Esophagus muscularis mucosa (tissue), 4 donors: ENCODE results near the gene CYB561. TPM values are rescaled to one million over a fixed set of nuclear protein-coding genes. Genes with fewer than 3 reads are reported as not detected.

Source experiments
- DNase-seq: peaks from one replicate; pipeline ENCODE4 v3.0.0-alpha.2; 2017; ENCODE audit errors: extremely low spot score
- H3K27ac ChIP-seq, 4 donors: fragments of 200-600 bp; sonication (generic); replicated peaks in 1 of 4; 1 replicate in 3 of 4; 2 replicates in 1 of 4; pipeline ENCODE4 v1.5.1; 2016 to 2019; ENCODE audit warnings: mild to moderate bottlenecking in 1 of 4
- H3K27me3 ChIP-seq, 4 donors: fragments of 200-600 bp; sonication (generic); one replicate each; pipeline versions ENCODE4 v1.5.1 to v1.6.0; 2016 to 2019
- H3K36me3 ChIP-seq, 4 donors: fragments of 200-600 bp; sonication (generic); one replicate each; pipeline ENCODE4 v1.5.1; 2016 to 2019
- H3K4me1 ChIP-seq, 4 donors: fragments of 200-600 bp; sonication (generic); one replicate each; pipeline ENCODE4 v1.5.1; 2016 to 2019
- H3K4me3 ChIP-seq, 4 donors: fragments of 200-600 bp; sonication (generic); 1 replicate in 2 of 4; 2 replicates in 2 of 4; pipeline ENCODE4 v1.5.1; 2016 to 2019; ENCODE audit warnings: mild to moderate bottlenecking in 4 of 4, moderate library complexity in 1 of 4
- H3K9me3 ChIP-seq, 4 donors: fragments of 200-600 bp; sonication (generic); 1 replicate in 3 of 4; 2 replicates in 1 of 4; pipeline ENCODE4 v1.5.1; 2016 to 2019
- EP300 ChIP-seq: sonication (generic); formaldehyde crosslinking; IDR thresholded peaks from one replicate; pipeline ENCODE4 v1.6.1; 2017; ENCODE audit warnings: antibody characterized with exemption
- POLR2A ChIP-seq: fragments of 450-650 bp; IDR thresholded peaks from one replicate; pipeline ENCODE4 v1.6.1; 2017; ENCODE audit warnings: antibody characterized with exemption, moderate library complexity, mild to moderate bottlenecking, low read depth
- POLR2AphosphoS5 ChIP-seq, 2 donors: sonication (generic); formaldehyde crosslinking; IDR thresholded peaks; one replicate each; pipeline ENCODE4 v1.6.1; 2017; ENCODE audit warnings: antibody characterized with exemption in 2 of 2
- WGBS: methylation state at CpG from one replicate; pipeline ENCODE4 v1.1.5; 2018; 5-methylcytosine and 5-hydroxymethylcytosine counted together
- intact Hi-C: fragments of 100-400 bp; cut with DNase I; formaldehyde crosslinking; loops from one replicate; pipeline ENCODE4 v1.15.1; 2023
- total RNA-seq, 4 donors: library from RNA; depleted of rRNA; stranded (reverse); fragments of >200 nt; gene quantifications; one replicate each; pipeline versions ENCODE4 v1.1.0 to v1.2.1, GENCODE V29; 2016
- TF ChIP-seq, protein P1 (sequence below), 3 experiments: fragments of 200-600 bp in 2 of 3; fragments of 450-650 bp in 1 of 3; sonication (generic) in 2 of 3; IDR thresholded peaks; one replicate each; pipeline ENCODE4 v1.5.1; 2017 to 2019; ENCODE audit warnings: antibody characterized with exemption in 3 of 3, mild to moderate bottlenecking in 2 of 3, moderate library complexity in 1 of 3

The CYB561 gene
- total RNA-seq, 4 donors from 2014 or later: 8.8 to 17.0 (median 13.2) TPM

DNA sequence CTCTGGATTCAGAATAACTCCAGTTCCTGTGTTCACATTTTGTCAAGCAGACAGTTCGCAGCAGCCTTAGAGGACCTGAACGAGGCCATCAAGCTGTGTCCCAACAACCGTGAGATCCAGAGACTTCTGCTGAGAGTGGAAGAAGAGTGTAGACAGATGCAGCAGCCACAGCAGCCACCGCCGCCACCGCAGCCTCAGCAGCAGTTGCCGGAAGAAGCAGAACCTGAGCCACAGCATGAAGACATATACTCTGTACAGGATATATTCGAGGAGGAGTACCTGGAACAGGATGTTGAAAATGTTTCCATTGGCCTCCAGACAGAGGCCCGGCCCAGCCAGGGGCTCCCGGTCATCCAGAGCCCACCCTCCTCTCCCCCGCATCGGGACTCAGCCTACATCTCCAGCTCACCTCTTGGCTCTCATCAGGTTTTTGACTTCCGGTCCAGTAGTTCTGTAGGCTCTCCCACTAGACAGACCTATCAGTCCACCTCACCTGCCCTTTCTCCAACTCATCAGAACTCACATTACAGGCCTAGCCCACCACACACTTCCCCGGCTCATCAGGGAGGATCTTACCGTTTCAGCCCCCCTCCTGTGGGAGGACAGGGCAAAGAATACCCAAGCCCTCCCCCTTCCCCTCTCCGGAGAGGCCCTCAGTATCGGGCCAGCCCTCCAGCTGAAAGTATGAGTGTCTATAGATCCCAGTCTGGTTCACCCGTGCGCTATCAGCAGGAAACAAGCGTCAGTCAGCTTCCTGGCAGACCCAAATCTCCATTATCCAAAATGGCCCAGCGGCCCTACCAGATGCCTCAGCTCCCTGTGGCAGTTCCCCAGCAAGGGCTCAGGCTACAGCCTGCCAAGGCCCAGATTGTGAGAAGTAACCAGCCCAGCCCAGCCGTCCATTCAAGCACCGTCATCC, 25.9 kb downstream of the CYB561 start:
- Histone ChIP-seq H3K9me3 (no peaks in the 10 kb centered on the region), H3K27ac (no peak overlapping the region), H3K4me1 (peaks cover 0 to 5% (median 3%) of the 10 kb centered on the region in 4 donors), H3K36me3 (peaks cover 0 to 62% (median 35%) of the 10 kb centered on the region in 4 donors), H3K27me3 (no peaks in the 10 kb centered on the region), H3K4me3 (no peak overlapping the region)
- 71% methylated on average over 16 of the region's 23 CpGs for WGBS
- TF ChIP-seq, protein P1, sequence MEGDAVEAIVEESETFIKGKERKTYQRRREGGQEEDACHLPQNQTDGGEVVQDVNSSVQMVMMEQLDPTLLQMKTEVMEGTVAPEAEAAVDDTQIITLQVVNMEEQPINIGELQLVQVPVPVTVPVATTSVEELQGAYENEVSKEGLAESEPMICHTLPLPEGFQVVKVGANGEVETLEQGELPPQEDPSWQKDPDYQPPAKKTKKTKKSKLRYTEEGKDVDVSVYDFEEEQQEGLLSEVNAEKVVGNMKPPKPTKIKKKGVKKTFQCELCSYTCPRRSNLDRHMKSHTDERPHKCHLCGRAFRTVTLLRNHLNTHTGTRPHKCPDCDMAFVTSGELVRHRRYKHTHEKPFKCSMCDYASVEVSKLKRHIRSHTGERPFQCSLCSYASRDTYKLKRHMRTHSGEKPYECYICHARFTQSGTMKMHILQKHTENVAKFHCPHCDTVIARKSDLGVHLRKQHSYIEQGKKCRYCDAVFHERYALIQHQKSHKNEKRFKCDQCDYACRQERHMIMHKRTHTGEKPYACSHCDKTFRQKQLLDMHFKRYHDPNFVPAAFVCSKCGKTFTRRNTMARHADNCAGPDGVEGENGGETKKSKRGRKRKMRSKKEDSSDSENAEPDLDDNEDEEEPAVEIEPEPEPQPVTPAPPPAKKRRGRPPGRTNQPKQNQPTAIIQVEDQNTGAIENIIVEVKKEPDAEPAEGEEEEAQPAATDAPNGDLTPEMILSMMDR (IDR thresholded peaks at IDR 0.05): no peak
- TF ChIP-seq POLR2A: no peak
- TF ChIP-seq POLR2AphosphoS5 (IDR thresholded peaks at IDR 0.05): no peak
- no peak for TF ChIP-seq EP300
- intact Hi-C loops: no loop called here
- no peak for DNase-seq

DNA sequence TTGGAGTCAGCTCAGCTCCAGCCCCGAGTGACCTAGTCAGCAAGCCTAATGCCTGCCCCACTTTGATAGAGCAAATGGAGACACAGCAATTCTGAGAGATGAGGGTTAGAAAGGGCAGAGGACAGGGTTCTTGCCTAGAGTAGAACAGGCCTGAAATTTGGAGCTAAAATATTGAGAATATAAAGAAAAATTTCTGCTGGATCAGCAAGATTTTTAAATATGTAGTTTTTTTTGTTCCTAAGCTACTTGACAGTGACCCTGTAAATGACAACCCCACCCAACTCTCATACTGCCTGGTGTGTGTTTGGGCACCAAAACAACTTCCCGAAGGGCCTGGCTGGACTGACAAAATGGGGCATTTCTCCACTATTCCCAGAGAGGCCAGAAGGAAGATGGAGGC, 26.7 kb downstream of the CYB561 start:
- TF ChIP-seq, protein P1 (IDR thresholded peaks at IDR 0.05): no peak
- no peak for TF ChIP-seq EP300
- no peak for TF ChIP-seq POLR2A
- no peak for TF ChIP-seq POLR2AphosphoS5 (IDR thresholded peaks at IDR 0.05)
- H3K4me3 ChIP-seq: no peak overlapping the region
- no peak overlapping the region for H3K27ac ChIP-seq
- H3K4me1 ChIP-seq: peaks cover 0 to 5% (median 3%) of the 10 kb centered on the region in 4 donors
- no peaks in the 10 kb centered on the region for H3K9me3 ChIP-seq
- H3K36me3 ChIP-seq: peaks cover 0 to 70% (median 36%) of the 10 kb centered on the region in 4 donors
- intact Hi-C loops: no loop called here
- no peaks in the 10 kb centered on the region for H3K27me3 ChIP-seq
- 81% methylated on average over 2 of the region's 2 CpGs for WGBS
- DNase-seq: no peak

DNA sequence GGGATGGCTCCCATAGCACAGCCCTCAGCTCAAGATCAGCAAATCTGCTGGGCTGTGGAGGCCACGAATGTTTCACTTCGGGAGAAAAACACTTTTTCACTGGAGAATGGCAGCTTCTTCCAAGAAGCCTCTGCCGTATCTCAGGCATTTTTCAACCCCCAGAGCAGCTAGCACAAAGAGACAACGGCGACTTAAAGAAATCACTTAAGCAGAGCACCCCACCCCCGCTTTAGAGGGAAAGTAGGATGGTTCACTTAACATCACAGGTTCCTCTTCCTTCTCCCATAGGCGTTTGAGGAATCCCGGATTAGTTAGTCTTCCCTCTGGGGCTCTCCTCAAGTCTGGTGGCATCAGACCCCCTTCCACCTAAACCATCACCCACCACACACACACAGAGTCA, 27.6 kb downstream of the CYB561 start:
- 78% methylated on average over 8 of the region's 8 CpGs for WGBS
- Histone ChIP-seq H3K36me3 (peaks cover 0 to 78% (median 37%) of the 10 kb centered on the region in 4 donors), H3K27ac (no peak overlapping the region)

DNA sequence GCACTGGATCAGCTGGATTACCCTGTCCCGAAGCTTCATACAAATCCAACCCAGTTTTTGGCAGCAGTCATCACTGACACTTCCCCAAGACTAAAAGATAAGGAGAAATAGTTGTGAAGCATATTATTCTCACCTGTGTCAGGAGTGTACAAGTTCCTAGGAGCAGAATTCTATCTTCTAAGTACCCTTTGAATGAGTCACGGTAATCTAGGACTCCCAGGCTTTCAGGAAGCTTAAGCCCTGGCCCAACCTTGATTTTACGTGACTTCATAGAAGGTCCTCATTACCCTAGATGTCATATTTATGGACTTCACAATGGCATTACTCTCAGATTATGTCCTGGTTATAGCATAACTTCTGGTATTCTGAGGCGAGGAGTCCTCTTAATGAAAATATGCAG, 31.9 kb downstream of the CYB561 start:
- H3K36me3 ChIP-seq: peaks cover 8 to 76% (median 40%) of the 10 kb centered on the region in 4 donors
- 98% methylated on average over 4 of the region's 4 CpGs for WGBS

More for the DNA sequence above, 27.6 kb downstream of the CYB561 start:
- no peaks in the 10 kb centered on the region for H3K9me3 ChIP-seq
- H3K4me1 ChIP-seq: peaks cover 0 to under 1% (median 0%) of the 10 kb centered on the region in 4 donors
- H3K27me3 ChIP-seq: no peaks in the 10 kb centered on the region
- TF ChIP-seq EP300: no peak
- no peak for TF ChIP-seq POLR2AphosphoS5 (IDR thresholded peaks at IDR 0.05)
- TF ChIP-seq, protein P1 (IDR thresholded peaks at IDR 0.05): no peak
- no peak for TF ChIP-seq POLR2A
- no peak for DNase-seq
- no peak overlapping the region for H3K4me3 ChIP-seq
- intact Hi-C loops: no loop called here

More for the DNA sequence above, 31.9 kb downstream of the CYB561 start:
- intact Hi-C loops: no loop called here
- no peak for DNase-seq
- H3K9me3 ChIP-seq: no peaks in the 10 kb centered on the region
- no peak overlapping the region for H3K4me3 ChIP-seq
- TF ChIP-seq EP300: no peak
- TF ChIP-seq POLR2AphosphoS5 (IDR thresholded peaks at IDR 0.05): no peak
- TF ChIP-seq, protein P1 (IDR thresholded peaks at IDR 0.05): no peak
- TF ChIP-seq POLR2A: no peak
- no peaks in the 10 kb centered on the region for H3K27me3 ChIP-seq
- H3K27ac ChIP-seq: no peak overlapping the region
- H3K4me1 ChIP-seq: no peaks in the 10 kb centered on the region
